Left hindlimb (tissue), 1 donor: ENCODE measurements around the gene IQGAP2.
A peak's percentile ranks its signal among the peaks of the same experiment; 100 is the strongest.
"Not testable (repeated sequence)": the region's sequence is repeated elsewhere in the genome, so short reads cannot be mapped to it uniquely, and the experiment has no call there.

Source experiments
- DNase-seq: peaks from one replicate; pipeline ENCODE4 v3.0.0-alpha.2; 2018

IQGAP2 gene

DNA sequence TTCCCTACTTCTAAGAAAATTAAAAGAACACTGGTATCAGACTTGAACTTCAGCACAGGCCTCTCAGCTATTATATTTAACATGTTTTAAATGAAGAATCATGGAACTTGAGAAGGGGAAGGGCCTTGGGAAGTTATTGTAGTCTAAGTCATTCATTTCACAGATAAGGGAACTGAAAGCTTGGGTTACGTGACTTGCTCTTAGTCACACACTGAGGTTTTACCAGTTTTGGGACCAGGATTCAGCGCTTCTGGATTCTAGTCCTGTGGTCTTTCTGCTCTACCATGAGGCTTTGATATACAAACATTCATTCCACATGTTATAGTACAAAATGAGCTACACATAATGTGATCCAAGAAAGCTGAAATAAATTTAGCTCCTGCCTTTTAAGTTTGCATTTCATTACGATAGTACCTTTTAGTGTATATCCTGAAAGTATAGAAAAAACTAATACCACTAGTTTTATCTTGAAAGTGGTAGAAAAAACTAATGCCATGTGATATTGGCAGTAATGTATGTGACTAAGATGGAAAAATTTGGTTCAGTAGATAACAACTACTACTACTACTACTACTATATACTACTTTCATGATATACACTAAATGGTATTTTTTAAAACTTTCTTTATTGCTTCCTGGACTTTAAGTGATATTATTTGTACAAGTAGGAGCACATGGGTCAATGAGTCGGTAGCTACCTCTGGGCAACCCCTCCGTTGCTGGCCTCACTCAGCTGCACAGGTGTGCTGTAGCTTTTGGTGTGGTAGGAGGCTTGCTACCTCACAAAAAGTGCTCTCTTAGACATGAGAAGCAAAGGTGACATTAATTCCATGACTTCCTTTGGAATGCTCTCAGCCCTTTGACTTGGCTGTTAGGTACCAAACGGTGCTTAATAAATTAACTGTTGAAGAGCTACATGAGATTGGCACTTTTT lies 179.4 kb downstream of the IQGAP2 start:
- DNase-seq: no peak

DNA sequence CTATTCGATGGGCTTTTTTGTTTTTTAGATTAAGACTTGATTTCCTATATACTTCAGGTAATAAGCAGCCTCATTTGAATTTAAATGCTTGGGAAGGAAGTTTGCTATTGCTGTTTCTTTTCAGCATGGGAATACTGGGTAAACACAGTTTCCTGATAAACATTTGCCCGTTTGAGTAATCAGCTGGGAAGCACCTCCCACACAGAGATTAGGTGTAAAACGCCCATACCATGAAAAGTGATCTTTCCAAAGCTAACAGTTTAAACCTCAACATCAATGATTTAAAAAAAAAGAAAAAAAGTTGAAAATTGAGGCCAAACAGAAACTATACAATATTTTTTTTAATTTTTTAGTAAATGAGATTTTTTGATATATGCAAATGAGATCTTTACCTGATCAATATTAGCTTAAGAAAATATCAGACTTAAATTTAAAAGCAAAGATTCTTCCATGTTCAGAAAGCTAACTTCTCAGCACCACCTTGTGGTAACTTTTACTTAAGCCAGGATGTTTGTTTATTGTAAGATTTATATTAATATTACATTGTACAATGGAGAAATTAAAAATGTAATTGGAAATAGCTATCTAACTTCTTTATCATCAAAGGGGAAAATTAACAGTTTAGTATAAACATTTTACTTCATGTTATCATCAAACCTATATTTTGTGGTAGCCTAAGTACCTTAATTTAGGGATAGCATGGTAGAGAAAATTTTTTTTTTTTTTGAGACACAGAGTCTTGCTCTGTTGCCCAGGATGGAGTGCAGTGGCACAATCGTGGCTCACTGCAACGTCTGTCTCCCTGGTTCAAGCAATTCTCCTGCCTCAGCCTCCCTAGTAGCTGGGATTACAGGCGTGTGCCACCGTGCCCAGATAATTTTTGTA lies 180.3 kb downstream of the IQGAP2 start:
- DNase-seq: no peak

DNA sequence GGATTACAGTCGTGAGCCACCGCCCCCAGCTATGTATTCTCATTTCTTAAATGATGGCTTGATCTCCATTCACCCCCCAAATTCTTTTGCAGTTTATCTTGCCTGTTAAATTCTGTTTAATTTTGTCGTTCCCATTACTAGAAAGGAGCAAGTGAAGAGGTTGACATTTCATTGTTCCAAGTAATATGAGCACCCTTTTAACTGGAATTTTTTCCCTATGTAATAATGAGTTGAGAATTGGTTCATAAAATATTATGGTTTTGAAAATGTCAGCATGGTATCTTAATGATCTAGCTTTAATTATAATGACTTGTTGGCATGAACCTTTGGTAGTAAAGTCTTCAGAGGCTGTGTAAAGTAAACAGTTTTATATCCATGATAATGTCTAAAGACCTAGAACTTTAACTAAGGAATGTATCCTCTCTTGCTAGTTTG lies 182.7 kb downstream of the IQGAP2 start:
- no peak for DNase-seq

DNA sequence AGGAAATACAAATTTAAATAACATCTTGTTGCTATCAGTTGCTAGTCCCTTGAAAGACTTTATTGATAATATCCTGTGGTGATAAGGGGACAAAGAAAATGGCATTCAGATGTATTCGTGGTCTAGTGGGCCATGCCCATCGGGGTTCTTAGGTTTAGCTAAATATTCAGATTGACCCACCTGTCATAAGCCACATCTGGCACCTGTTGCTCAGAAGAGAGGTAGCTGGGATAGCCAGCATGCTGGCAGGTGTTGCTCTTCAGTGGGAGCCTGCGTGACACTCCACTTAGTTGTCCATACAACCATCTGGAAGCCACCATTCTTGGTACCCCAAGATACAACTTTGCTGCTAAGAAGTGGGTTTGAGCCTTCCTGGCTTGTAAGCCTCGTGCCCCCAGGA lies 183.4 kb downstream of the IQGAP2 start:
- DNase-seq: no peak

DNA sequence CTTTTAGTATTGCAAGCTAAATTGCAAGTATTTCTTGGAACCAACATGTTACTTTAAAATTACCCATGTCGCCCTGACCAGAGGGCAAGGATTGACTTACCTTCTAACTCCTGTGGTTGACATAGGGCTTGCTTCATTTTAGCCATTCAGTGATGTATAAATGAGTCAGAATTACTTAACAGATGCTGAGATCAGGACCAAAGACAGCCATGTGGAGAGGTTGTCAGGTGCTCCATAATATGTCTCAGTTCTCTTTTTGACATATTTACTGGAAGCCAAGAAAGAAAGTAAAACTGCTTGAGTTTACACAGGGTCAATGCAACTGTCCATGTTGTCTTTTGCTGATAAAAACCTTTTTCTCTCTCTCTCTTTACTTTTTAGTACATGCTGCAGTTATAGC lies 186.9 kb downstream of the IQGAP2 start:
- DNase-seq: no peak

DNA sequence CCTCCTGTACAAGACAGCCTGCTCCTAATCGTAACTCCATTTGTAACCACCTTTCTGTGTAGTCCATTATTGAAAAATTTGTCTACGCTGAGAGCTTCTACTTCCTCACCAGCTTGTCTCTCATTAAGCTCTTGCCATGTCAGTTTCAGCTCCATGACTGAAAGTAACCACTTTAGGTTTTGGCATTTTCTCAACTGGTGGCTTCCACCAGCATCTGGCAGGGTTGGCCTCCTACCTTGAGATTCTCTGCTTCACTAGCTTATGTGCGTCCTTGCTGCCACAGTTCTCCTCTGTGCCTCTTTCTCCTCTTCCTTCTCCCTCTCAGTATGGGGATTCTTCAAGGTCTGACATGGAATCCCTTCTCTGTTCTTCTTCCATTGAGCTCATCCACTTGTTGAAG lies 188.3 kb downstream of the IQGAP2 start:
- no peak for DNase-seq

DNA sequence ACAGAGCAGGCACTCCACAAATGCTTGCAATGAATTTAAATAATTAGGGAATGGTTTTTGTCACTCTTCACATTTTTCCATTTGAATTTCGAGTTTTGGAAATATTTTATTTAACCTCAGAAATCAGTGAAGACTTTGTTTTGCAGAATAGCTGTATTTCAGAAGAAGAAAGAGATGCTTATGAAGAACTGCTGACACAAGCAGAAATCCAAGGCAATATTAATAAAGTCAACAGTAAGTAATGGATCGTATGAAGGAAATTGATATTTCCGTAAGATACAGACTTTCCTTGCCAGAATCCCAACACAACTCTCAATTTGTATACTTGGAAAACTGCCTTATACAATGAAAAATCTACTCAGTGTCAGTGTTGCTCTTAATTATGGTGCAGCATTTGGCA lies 189.6 kb downstream of the IQGAP2 start:
- no peak for DNase-seq

DNA sequence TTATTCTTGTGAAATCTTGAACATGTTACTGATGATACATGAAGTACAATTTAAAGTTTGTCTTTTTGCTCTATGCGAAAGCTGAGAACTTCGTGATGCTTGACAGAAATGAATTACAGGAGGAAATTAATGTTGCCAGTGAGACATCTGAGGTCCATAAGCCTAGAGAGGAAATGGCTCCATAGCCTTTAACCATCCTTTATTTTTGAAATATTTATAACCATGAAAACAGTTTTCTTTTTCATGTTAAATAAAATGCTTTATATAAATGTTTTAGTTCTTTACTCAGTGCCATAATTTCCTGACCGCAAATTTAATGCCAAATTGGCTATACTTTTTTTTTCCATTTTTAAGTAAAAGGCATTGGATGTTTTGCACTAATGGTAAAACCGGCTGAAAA lies 191.0 kb downstream of the IQGAP2 start:
- DNase-seq: no peak

DNA sequence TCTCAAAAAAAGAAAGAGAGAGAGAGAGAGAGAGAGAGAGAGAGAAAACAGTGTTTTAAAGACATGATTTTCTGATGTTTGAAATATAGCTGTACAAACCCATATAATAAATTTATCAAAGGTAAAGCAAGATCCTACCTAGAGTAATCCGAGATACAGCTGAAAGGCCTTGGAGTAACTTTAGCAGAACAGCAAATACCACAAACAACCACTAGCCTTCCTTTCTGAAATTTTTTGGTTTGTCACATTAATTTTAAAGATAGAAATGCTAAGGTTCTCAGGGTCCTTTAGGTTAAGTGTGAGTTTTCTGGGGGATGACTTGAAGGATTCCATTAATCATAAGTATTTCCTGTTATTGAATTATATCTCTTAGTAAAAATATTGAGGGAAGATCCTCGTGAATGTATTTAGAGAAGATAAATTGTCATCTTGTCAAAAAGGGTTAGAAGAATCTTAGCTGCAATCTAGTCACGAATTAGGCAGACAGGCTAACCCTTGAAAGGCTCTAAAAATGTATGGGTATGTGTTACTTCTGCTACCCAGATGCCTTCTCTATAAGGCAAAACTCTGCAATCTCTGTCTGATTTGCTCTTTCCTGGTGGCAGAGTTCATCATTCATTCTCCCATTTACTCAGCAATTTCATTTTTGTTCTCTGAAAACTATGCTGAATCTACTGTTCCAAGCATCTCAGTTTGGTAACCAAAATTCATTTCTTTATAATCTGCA lies 192.8 kb downstream of the IQGAP2 start:
- no peak for DNase-seq

DNA sequence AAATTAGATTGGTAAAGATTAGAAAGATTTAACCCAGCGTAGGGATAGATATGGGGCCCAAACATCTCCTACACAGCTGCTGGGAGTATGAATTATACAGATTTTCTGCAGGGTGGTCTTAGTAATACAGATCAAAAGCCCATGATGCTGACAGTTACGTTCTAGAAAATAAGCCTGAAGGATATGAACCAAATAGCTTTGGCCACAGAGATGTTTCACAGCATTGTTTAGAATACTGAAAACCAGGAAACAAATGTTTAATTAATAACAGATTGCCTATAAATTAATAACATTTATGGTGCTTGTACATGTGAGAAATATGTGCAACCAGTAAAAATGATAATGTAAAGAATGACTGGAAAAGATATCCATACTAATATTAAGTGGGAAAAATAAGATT lies 195.4 kb downstream of the IQGAP2 start:
- DNase-seq: no peak

DNA sequence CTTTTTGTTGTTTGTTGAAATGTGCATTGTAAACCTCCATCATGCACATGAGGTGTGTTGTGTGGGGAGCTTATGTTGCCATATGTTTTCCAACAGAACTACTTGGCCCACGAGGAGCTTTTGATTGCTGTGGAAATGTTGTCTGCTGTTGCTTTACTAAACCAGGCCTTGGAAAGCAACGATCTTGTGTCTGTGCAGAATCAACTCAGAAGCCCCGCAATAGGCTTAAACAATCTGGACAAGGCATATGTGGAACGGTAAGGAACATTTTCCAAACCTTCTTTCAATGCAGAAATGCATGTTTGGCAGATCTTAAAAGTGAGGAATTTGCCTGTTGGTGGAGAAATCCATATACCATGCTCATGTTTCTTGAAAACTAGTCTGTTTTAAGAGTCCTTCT lies 197.6 kb downstream of the IQGAP2 start:
- no peak for DNase-seq

DNA sequence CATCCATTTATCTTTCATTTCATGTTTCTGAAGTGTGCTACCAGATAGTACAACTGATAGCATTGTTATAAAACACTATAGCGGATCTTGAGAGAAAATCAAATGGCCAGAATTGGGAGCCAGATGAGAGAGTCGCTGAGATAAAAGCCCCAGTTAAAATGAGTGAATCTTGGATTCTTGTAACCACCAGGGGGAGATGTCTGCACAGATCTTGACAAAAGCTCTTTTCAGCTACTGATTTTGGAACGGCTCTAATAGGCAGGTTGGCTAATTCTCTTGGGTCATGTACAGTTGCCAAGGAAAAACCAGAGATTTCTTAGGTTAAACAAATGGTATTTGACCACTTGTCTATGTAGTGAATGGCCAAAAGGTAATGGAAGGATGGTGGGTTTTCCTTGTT lies 198.4 kb downstream of the IQGAP2 start:
- DNase-seq: no peak

DNA sequence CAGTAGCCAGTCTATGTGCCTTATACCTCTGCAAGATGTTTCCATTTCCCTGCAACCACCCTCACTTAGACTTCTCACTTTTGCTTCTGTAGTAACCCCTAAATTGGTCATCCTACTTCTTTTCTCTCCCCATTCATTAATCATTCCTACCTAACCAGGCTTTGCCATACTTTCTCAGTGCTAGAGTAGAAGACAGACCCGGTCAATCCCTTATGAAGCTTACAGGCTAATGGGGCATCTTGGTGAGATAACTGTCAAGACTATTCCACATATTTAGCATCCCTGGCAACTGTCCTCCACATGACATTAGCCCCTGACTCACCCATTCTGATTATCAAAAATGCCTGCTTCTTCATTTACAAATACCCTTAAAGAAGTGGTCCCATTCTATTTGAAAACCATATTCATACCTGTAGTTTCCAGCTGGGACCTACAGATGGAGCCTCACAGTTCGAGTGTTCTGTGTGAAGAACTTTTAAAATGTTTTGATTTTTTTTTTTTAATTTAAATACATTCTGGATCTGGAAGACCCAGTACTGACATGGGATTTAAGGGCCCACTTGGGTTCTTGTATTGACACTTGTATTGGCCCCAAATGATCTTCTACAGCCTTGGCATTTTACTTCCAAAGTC lies 199.1 kb downstream of the IQGAP2 start:
- no peak for DNase-seq

DNA sequence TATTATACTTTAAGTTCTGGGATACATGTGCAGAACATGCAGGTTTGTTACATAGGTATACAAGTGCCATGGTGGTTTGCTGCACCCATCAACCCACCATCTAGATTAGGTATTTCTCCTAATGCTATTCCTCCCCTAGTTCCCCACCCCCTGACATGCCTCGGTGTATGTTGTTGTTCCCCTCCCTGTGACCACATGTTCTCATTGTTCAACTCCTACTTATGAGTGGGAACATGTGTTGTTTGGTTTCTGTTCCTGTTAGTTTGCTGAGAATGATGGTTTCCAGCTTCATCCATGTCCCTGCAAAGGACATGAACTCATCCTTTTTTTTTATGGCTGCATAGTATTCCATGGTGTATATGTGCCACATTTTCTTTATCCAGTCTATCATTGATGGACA lies 200.9 kb downstream of the IQGAP2 start:
- not testable (repeated sequence) for DNase-seq

DNA sequence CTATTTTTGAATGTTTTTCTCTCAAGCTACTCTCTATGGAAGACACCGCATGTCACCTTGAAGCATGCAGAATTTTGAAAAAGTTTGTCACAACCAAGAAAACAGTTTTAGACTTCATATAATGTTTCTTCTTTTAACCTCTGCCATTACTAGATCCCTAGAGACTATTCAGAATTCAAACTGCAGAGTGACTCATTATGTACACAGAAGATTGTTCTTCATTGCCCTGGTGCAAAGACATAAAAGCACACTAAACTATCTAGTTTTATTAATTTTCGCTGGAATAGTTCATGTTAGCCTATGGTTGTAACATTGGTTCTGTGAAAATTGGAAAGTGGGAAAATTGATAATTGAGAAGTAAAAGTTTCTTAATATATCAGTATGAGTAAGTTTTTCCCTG lies 201.8 kb downstream of the IQGAP2 start:
- DNase-seq: no peak

DNA sequence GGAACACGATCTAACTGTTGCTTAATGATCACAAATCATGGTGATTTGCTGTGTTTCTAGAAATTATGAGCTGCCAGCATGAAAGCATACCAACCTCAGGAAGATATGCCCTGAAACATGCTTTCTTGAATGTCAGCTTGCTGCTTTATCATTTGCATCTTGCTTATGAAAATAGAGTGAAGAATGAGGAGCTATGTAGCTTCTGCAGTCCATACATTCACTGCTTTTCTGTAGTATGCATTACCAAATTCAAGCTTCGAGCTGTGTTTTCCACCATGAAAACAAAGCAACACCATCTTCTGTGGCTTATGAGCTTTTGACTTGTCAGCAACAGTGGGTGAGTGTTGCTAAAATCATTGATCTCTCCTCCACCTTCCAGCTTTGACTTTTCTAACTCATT lies 203.6 kb downstream of the IQGAP2 start:
- no peak for DNase-seq

DNA sequence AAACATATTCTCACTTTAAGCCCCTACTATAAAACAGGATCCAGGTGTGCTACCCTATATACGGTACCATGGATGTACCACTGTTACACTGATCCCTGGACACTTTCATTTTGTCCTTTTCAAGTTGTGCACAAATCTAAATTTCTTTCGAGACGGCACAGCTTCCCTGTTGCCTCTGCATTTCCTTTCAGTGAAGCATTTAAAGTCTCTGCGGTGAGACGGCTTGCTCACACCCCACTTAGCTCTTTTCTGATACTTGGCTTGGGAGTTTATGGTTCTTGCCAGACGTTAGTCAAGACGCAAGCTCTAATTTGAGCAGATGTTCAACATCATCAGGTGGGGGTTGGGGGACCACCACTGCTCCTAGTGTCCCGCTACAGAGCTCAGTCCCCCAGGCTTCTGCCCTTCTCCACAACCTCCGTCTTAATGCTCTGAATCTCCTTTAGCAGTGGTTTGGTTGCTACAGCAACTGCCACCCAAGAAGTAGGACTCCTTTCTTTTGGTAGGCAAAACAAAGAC lies 204.3 kb downstream of the IQGAP2 start:
- peak; percentile 39 for DNase-seq

DNA sequence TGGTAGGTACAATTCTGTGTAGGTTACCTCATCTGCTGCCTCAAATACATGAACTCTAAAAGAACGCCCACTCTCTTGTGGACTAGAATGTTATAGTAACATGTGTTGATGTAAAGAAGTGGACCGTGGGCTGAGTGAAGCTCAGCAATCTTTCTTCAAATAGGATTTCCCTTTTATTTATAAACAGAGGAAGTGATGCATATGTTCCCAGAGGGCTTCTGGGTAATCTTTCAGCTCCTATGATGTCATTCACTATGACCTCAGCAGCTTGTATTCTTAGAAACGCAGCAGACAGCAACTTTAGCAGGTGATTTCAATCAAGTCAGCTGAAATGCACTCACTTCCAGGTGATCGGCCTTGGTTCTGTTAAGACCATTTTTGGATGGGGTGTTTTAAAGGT lies 205.7 kb downstream of the IQGAP2 start:
- no peak for DNase-seq

DNA sequence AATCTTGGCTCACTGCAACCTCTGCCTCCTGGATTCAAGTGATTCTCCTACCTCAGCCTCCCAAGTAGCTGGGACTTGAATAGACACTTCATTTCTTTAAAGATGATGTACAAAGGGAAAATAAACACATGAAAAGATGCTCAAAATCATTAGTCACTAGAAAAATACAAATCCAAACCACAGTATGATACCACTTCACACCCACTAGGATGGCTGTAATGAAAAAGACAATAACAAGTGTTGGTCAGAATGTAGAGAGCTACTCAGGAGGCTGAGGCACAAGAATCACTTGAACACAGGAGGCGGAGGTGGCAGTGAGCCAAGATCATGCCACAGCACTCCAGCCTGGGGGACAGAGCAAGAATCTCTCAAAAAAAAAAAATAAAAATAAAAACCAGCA lies 207.1 kb downstream of the IQGAP2 start:
- DNase-seq: no peak

DNA sequence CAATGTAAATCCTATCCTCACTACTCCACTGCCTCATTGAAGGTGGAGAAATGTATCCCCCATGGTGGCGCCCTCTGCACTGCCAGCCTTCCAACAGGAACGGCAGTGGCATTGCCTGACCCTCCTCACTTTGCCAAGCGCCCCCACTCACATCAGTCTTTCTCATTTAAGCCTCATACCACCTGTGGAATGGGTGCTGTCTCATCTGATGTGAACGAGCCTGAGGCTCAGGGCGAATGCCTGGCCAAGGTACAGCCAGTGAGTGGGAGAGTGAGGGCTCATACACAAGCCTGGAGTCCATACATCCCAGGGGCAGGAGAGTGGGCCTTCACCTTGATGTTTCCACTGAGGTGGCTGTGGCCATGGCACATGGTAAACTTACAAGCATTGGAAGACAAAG lies 209.9 kb downstream of the IQGAP2 start:
- DNase-seq: no peak

DNA sequence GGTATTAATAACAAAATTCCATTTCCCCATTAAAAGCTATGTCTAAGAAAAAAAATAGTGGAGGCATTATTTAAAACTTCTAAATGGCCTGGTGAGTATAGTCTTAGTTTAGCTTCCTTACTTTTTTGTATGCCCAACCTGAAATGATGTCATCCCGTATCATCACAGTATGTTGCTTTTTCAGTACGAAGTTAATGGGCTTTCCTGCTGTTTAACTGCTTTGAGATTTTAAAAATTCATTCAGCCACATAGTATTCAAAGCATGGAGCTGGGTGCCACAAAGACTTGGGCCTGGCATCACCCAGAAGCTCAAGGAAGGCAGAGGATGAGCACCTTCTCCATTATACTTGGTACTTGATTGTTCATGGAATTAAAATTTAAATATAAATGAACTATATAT lies 212.7 kb downstream of the IQGAP2 start:
- no peak for DNase-seq

DNA sequence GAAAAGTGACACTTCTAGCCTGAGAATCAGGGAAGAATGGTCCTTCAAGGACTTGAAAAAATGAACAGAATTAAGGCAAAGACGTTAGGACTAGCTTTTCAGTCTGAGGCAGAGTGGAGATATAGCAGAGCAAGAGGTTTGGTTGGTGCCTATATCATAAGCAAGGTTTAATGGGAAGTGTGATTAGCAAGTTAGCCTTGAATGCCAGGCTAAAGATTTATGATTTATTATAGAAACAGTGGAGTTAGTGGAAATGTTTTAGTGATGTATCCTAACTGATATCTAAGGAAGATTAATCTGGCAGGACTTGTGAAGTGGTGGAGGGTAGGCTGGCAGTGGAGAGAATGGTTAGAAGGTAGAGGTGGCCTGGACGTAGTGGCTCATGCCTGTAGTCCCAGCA lies 213.1 kb downstream of the IQGAP2 start:
- no peak for DNase-seq

DNA sequence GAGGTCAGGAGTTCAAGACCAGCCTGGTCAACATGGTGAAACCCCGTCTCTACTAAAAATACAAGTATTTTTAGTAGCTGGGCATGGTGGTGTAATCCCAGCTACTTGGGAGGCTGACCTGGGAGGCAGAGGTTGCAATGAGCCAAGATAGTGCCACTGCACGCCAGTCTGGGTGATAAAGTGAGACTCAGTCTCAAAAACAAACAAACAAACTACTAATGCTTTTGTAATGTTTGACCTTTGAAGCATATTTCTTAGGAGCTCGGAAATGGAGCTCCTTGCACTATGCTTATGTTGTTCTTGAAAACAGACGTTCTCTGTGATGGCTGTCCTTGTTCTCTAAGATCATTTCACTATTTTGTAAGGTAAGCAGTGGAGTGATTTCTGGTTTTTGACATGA lies 214.1 kb downstream of the IQGAP2 start:
- DNase-seq: no peak
